HG03097 (cell line): ENCODE measurements around the gene PIEZO1.
"Not testable (repeated sequence)": the region's sequence is repeated elsewhere in the genome, so short reads cannot be mapped to it uniquely, and the experiment has no call there.

Source experiments
- ATAC-seq: cut with Tn5 transposase; IDR thresholded peaks from one replicate; pipeline ENCODE4 v1.9.1; 2021; ENCODE audit not compliant: unreplicated experiment, low FRiP score

The PIEZO1 gene

DNA sequence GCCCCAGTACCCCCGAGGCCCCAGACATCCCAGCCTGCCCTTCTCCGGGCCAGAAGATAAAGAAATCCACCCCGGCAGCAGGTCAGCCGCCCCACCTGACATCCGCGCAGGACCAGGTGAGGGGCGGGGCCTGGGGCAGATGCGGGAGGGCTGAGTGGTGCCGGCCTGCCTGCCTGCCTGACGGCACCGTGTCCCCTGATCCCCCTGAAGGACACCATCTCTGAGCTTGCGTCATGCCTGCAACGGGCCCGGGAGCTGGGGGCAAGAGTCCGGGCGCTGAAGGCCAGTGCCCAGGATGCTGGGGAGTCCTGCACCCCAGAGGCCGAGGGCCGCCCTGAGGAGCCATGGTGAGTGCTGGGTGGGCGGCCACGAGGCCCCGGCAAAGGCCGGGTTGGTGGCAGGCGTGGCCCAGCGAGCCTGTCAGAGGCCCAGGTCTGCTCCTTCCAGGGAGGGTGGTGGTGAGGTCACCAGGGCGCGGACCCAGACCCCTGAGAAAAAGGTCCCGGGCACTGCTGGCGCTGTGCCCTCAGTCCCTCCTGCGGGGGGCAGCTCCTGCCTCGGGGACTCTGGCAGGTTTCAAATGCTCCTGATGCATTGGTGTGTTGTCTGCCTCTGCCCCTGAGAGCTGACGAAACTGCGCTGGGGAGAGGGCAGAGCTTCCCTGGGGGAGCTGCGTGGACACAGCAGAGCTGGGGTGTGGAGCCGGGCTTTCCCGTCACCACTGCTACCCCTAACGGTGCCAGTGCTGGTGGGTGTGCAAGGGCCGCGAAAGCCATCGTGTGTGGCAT lies 19.7 kb upstream of the PIEZO1 start:
- ATAC-seq = no peak

DNA sequence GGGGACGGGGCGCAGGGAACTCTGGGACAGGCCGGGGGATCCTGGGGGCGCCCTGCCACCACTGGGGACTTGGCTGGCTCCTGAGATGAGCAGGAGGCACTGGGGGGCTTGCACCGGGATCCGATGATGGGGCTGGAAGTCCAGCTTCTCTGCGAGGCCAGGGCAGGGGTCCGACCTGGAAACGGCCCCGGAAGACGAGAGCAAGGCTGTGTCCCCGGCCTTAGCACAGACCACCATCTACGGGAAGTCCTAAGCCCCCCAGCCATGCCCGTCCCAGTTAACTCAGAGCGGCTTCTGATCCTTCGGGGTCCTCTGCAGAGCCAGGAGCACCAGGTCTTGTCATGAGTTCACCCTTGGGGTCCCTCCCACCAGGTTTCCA lies 19.1 kb upstream of the PIEZO1 start:
- ATAC-seq = no peak

DNA sequence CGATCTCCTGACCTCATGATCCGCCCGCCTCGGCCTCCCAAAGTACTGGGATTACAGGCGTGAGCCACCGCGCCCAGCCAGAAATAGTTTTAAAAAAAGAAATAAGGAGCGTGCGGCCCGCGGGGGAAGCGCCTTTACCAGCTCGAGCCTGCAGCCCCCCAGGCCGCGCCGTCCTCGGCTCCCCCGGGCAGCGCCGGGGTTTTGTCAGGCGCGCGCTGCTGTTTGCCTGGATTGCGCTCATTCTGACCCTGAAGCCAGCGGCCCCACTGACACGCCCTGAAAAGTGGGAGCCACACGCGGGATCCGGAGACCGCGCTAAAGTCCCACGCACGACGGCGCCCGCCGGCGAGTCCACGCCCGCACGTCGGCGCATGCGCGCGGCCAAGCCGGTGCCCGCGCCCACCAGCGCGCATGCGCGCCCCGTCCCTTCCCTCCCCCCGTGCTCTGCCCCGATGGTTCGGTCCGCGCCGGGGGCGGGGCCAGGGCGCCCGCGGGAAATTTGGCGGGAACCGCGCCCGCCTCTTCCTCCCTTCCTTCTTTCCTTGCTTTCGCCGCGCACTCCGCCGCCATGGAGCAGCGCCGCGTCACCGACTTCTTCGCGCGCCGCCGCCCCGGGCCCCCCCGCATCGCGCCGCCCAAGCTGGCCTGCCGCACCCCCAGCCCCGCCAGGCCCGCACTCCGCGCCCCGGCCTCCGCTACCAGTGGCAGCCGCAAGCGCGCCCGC lies 18.4 kb upstream of the PIEZO1 start, which contains the start of gene CDT1:
TSS of gene CDT1 (plus strand) at position 526 of the 724 bp plus-strand sequence. CDS start at position 569, 43 bp downstream.
- peak; percentile 58 for ATAC-seq

DNA sequence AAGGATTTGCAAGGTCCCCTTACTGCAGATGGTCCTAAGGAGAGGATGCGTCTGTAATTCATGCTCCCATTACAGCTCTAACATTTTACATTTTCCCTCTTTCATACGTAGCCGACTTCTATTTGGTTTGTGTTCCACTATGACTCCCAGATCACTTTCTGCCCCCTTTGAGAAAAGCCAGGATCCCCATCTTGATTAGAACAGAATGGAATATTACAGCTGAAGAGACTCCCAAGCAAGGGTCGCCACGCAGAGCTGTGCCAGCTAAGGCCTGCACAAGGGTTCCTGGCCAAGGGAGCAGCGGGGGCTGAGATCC lies 15.2 kb upstream of the PIEZO1 start:
- ATAC-seq = no peak

DNA sequence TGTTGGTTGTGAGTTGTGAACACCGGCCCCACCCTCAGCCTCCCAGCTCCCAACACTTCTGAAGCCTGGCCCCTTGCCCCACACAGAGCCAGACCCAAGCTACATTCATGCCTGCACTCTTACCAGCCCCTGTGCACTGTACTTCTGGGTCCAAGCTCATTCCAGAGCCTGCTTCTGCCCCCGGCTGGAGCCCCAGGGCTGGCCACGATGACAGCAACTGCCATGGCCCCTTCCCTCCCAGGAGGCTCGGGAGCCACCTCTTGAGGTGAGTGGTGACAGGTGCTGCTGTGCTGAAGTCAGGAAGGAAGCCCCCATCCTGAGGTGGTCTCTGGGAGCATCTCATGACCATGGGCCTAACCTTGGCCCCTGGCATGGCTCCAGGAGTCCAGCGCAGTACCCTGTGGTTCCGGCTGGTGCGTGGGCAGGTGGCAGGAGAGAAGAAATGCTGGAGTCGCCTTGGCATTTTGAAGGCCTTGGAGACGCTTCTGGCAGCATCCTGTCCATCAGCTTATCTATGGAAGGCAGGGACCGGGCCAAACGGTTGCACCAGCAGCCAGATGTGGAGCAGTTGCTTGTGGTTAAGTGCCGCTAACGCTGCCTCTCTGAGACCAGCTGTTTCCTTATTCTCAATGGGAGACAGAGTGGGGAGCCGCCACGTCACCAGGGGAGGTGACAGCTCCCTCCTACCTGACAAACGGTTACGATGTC lies 14.7 kb upstream of the PIEZO1 start:
- ATAC-seq = no peak

DNA sequence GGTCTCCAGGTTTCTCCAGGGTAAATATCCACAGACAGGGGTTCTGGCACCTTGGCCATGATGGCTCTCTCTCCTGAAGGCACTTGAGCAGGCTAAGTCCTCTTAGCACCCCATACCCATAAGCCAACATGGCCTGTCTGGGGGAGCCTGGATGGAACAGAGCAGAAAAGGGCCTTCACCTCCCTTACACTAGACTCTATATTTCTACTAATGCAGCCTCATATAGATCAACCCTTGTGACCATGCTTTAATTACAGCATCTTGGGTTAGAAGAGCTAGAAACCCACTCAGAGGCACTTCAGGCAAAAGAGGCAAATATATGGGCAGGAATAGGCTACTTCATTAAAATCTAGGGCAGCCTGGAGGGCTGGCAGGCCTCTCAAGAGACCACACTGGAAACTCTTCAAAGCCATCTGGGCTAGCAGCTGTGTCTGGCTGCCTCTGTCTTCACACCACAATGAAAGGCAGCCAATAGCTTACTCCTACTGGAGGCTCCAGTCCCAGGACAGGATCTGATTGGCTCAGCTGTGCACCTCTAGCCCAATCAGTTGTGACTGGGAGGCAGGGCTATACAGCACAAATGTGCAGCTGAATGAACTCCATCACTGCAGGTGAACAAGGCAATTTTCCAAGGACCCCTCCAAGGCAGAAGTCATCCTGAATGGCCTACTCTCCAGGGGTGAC lies 13.9 kb upstream of the PIEZO1 start:
- ATAC-seq = no peak

DNA sequence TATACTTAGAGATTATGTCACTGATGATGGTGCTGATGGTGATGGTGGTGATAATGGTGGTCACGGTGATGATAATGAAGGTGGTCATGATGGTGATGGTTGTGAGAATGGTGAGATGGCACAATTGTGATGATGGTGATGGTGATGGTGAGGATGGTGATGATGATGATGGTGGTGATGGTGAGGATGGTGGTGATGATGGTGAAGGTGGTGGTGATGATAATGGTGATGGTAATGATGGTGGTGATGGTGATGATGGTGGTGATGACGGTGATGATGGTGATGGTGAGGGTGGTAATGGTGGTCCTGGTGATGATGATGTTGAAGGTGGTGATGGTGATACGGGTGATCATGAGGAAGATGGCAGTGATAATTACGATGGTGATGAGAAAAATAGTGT lies 13.1 kb upstream of the PIEZO1 start:
- ATAC-seq = no peak

DNA sequence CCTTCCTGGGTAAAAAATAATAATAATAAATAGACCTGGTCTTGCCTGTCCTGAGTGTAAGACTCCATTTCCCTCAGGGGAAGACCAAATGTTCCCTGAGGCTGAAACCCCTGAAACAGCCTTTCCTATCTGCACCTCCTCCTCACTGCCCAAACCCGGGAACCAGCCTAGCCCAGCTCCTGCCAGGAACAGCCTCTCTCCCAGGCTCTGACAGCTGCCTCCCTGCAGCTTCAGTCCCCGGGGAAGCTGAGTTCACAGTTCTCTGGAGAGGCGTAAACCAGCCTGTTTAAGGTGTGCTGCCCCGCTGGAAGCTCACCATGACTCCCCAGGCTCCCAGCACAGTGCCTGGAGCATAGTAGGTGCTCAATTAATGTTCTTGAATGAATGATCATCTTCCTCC lies 11.3 kb upstream of the PIEZO1 start:
- no peak for ATAC-seq

DNA sequence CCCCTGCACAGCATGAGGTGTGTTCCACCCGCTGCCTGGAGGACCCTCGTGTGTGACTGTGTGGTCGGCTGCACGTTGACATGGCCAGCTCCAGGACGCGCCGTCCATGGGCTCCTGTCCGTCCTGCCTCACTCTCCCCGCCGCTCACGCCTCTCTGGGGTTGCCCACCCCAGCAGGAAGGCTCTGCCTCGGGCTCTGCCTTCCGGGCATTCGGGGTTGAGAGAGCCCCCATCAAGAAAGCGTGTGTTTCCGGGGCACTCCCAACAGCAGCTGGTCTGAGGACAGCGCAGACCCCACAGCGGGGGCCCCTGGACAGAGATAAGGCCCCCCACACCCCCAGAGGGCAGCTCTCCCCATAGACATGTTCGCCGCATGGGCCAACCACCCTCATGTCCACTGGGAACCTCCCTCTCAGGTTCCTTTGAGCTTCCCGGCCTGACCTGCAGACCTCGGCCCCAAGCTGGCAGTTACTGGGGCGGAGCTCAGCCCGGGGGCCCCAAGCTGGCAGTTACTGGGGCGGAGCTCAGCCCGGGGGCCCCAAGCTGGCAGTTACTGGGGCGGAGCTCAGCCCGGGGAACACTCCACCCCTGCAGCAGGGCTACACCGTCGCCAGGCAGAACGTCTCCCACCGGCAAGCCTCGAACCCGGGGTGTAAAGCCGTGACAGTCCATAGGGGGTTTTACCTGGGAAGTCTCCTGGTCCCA lies 8.4 kb upstream of the PIEZO1 start:
- no peak for ATAC-seq

DNA sequence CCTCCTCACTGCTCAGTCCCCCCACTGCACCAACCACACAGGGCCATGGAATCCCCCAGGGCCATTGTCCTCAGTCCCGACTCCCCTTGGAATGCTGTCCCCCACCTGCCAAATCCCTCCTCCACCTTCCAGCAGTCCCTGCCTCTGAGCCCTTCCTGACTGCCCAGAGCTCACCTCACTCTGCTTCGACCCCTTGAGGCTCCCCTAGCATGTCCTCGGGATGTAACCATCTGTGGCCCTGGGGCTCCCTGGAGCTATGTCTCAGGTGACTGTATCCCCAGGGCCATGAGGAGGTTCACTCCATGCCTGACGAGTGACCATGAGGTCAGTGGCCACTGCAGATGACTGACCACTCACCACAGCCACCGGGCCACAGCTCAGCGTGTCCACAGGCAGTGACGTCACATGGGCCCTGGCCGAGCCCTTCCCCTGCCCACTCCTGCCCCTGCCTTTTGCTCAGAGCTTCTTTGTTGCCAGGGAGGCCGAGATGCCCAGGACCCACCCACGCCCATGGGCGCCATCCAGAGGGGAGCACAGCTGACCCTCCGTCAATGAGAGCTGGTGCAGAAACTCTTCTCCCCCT lies 7.7 kb upstream of the PIEZO1 start:
- ATAC-seq = no peak

DNA sequence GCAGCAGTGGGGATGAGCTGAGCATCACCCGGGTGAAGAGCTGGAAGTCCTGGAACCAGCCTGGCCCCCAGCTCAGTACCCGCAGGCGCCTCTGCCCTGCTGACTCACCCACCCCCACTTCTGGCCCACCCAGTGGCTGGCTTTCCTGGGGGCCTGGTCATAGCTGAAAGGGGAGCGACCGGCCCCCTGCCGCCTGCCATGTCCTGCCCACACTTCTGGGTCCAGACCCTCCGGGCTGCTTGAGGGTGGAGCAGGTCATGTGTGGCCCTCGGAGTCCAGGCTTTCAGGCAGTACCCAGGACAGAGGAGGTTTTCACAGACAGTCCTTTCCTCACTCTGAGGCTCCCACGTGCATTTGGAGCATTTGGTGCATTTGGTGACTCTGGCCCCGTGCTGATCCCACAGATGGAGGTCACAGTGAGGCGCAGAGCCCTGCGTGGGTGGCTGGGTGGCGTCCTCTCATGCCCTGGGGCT lies 7.1 kb upstream of the PIEZO1 start:
- ATAC-seq = no peak

DNA sequence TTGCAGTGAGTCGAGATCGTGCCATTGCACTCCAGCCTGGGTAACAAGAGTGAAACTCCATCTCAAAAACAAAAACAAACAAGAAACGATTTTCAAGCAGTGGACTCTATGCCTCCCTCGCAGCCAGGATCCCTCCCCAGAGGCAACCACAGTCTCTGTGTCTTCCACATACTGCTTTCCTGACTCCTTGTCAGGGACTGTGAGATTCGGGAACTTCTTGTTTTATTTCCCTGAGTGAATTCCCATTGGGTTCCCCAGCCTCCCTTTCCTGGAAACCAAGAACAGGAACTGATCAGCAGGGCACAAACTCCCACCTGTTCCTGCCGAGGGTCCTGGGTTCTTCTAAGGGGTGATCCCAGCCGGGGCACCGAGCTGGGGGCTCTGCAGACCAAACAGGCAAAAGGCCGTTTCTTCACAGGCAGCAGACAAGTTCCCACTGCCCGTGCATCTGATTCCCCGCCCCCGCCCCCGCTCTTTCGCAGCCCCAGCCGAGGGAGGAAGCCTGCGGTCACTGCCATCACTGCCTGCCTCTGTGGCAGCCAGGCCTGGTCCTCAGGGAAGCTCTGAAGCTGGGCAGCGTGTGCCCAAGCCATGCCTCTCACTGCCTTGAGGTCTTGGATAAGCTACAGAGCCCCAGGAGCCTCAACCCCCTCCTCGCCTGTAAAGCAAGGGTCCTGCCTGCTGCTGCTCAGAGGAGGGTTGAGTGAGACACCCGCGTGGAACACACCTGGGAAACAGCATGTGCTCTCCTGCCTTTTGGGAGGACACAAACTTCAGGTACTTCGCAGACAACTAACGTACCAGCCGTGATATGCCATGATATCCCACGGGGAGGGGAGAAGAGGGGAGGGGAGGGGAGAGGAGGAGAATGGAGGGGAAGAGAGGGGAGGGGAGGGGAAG lies 5.5 kb upstream of the PIEZO1 start:
- ATAC-seq = no peak

DNA sequence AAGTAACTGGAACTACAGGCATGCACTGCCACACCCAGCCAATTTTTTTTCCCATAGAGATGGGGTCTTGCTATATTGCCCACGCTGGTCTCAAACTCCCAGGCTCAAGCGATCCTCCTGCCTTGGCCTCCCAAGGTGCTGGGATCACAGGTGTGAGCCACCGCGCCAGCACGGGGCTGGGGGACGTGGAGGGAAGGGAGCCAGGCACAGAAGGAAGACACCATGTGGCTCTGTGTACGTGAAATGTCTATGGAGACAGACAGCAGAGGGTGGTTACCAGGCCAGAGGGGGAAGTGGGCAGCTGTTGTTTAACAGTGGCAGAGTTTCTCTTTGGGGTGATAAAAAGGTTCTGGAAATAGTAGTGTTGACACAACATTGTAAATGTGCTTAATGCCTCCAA lies 4.6 kb upstream of the PIEZO1 start:
- ATAC-seq = no peak

DNA sequence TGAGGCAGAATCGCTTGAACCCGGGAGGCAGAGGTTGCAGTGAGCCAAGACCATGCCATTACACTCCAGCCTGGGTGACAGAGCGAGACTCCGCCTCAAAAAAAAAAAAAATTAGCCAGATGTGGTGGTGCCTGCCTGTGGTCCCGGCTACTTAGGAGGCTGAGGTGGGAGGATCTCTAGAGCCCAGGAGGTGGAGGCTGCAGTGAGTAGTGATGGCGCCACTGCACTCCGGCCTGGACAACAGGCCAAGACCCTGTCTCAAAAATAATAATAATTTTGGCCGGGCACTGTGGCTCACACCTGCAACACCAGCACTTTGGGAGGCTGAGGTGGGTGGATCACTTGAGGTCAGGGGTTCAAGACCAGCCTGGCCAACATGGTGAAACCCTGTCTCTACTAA lies 3.7 kb upstream of the PIEZO1 start:
- ATAC-seq = not testable (repeated sequence)

DNA sequence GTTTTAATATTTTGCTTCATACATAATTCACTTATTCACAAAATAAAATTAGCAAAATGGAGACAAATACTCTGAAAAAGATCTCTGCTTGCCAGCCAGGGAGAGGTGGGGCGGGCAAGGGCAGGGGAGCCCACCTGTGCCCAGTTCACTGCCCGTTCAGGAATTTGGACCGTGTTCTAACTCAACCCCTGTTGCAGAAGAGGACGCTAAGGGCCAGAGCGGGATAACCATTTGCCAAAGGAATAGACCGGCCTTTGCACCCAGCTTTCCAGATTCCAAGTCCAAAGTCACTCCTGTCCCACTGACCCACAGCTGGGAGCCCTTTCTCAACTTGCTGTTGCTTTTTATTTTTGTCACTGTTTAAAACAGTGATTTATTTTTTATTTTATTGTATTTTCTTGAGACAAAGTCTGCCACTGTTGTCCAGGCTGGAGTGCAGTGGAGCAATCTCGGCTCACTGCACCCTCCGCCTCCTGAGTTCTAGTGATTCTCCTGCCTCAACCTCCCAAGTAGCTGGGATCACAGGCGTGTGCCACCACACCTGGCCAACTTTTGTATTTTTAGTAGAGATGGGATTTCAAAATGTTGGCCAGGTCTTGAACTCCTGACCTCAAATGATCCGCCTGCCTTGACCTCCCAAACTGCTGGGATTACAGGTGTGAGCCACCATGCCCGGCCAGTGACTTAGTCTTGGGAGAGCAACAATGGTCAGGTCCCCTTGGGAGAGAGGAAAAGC lies 2.7 kb upstream of the PIEZO1 start:
- no peak for ATAC-seq

DNA sequence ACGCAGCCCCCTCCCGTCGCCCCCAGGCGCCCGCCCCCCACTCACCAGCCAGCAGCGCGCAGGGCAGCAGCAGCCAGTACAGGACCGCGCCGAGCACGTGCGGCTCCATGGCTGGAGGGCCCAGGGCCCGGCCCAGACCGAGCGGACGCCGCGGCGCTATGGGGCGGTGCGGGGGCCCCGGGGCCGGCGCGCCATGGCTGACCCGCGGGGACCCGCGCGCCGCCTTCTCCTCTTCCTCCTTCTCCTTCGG lies 239 bp downstream of the PIEZO1 start:
- peak; percentile 13 for ATAC-seq

DNA sequence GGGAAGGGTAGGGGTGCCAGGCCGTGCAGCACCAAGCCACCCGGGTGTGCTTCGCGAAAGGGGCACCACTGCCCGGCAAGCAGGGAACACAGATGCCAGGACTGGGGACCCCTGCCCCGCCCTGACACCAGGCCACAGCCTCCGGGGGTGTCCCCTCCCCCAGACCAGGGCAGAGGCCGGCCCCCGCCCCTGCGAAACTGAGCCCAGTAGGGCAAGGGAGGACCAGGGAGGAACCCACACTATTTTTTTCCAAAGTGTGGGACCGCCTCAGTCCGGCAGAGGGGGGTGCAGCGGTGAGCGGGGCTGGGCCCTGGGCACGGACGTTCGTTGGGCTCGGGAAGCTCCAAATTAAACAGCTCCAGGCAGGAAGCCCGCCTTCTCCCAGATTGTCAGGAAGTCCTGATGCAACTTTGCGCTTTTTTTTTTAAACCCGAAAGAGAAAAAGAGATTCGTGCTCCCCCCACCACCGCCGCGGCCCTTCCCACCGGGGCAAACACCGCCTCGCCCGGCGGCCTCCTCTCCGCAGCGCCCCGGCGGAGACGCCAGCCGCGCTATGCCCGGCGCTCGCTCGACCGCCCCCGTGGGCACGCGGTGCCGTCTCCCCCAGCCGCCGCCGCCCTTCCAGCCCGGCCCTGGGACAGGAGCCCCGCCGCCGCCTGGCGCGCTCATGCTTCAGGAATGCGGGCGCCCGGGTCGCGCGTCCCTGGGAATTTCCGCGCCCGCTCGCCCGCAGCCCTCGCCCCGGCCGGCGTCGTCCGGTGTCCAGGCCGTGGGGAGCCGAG lies 755 bp downstream of the PIEZO1 start:
- ATAC-seq = no peak
